OCI-LY3 (cell line): Measurements from ENCODE around the gene MGAT2.

ENCODE experiments used
- CTCF ChIP-seq: fragments of 200-600, 300-600 bp; sonication (generic); IDR thresholded peaks from 2 replicates; pipeline ENCODE4 v1.5.1; 2014; ENCODE audit warnings: antibody characterized with exemption, low read length, low read depth
- EZH2phosphoT487 ChIP-seq: fragments of 200-600 bp; shearing (Covaris generic); IDR thresholded peaks from 2 replicates; pipeline ENCODE4 v1.6.1; 2018; ENCODE audit warnings: antibody characterized with exemption, mixed run types, low read depth

- TF ChIP-seq CTCF: no peak
- no peak for TF ChIP-seq EZH2phosphoT487
Measured at GRCh38 chr14:49623941-49624839, 3.6 kb downstream of the MGAT2 start.
